Loucy (cell line): ENCODE measurements around the gene SLC16A9.

ENCODE experiments used
- EZH2phosphoT487 ChIP-seq: fragments of 200-600 bp; IDR thresholded peaks from 2 replicates; pipeline ENCODE4 v1.6.1; 2018; ENCODE audit warnings: antibody characterized with exemption, mild to moderate bottlenecking, moderate library complexity, borderline replicate concordance
- TF ChIP-seq, protein P1 (sequence below): fragments of 200-600 bp; sonication (generic); conservative IDR thresholded peaks from 2 replicates; pipeline ENCODE4 v1.5.1; 2014; ENCODE audit warnings: mild to moderate bottlenecking, antibody characterized with exemption, low read length

DNA sequence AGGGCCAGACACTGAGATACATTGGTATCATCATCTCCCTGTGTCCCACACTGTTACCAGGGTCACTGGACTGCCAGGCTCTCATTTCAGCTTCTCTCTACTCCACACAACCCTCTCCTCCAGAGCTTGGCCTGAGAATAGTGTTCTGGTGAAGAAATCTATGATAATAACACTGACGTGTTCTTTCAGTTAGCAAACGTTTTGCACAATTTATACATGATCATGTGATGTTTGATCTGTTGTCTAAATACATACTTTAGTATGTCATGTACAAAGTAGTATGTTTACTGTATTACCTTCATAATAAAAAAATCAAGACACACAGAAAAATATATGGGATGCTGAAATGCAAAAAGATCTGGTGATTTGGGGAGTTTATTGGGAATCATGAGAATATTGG is 5.0 kb downstream of the SLC16A9 start:
- TF ChIP-seq, protein P1, sequence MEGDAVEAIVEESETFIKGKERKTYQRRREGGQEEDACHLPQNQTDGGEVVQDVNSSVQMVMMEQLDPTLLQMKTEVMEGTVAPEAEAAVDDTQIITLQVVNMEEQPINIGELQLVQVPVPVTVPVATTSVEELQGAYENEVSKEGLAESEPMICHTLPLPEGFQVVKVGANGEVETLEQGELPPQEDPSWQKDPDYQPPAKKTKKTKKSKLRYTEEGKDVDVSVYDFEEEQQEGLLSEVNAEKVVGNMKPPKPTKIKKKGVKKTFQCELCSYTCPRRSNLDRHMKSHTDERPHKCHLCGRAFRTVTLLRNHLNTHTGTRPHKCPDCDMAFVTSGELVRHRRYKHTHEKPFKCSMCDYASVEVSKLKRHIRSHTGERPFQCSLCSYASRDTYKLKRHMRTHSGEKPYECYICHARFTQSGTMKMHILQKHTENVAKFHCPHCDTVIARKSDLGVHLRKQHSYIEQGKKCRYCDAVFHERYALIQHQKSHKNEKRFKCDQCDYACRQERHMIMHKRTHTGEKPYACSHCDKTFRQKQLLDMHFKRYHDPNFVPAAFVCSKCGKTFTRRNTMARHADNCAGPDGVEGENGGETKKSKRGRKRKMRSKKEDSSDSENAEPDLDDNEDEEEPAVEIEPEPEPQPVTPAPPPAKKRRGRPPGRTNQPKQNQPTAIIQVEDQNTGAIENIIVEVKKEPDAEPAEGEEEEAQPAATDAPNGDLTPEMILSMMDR = no peak
- TF ChIP-seq EZH2phosphoT487 = no peak
